GM21529 (cell line): ENCODE data around the gene C9orf72.
"Not testable (repeated sequence)": the region's sequence is repeated elsewhere in the genome, so short reads cannot be mapped to it uniquely, and the experiment has no call there.

Source experiments
- ATAC-seq: cut with Tn5 transposase; IDR thresholded peaks from one replicate; pipeline ENCODE4 v1.9.1; 2021; ENCODE audit not compliant: unreplicated experiment

C9orf72 gene

DNA sequence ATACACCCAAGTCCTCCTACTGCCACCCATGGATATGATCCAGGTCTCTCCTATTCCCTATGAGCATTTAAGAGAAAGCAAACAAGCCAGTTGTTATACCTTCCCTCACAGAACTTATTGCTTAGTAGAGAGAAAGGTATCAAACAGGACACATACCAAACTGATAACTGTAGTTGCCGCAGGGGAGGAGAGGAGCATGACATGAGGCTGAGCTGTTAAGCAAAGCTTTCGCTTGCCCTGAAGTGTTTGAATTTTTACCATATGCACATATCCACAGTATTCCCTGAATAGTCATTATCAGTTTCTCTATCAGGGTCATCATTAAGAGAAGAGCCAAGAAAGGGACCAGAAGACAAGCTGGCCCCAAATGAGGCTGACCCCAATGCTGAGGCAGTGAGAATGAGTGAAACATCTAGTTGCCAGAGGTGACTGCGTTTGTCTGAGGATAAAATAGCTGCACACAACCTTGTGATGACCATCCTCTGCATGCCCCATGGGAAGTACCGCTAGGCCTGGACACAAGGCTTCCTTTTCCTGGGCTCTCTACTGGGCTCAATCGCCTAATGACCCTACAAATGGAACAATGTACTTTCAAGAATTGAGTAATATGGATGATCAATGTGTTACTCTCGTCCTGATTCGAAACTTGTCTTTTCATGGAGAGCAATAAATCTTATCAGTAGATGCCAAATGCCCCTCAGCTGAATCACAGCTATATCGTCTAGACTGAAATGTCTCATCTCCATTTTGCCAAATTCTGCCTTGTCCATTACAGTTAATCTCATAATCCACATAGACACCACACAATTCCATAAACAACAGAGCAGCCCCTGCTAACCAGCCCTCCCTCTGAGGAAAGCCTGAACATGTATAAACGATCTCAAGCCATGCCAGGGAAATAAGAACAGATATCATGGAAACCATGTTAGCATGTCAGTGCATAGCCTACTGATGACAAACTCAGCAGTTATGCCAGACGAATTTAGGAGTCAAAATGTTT lies 53.5 kb downstream of the C9orf72 start:
- ATAC-seq: no peak

DNA sequence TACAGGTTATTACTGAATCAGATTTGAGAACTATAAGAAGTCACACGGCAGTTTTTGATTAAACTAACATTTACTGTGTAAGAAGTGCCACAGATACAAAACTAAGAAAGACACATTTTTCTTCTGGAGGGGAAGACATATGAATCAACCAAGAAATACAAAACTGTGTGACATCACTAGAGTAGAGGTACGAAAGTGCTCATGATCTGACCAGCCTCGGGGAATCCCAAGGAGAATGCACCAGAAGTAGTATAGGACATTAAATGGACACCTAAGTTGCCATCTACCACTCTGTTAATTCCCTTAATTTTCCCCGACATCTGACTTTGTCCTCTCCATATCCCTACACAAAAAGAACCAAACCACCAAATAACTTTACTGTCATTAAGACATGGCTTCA lies 54.5 kb downstream of the C9orf72 start:
- no peak for ATAC-seq

GRCh38 chr9:27518006-27518405 lies 55.3 kb downstream of the C9orf72 start:
- no peak for ATAC-seq

DNA sequence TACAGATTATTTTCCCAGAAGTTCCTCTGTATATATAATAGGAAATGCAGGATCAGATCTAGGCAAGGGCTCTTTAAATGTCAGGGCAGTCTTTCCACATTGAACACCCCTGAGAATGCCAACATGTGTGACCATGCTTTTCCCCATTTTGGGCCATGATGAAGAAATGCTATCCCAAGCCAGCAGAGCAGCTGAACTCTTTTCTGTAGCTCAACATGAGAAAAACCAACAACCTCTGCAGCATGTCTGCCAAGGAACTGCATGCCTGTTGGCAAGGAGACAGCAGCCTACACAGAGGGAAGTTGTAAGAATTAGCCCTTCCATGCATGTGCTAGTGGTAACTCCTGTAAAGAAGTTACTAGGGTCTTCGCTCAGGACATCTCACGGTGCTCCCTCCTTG lies 58.7 kb downstream of the C9orf72 start:
- ATAC-seq: no peak

- no peak for ATAC-seq
Observed at GRCh38 chr9:27511771-27512170, 61.5 kb downstream of the C9orf72 start.

- ATAC-seq: no peak
Observed at GRCh38 chr9:27510780-27511179, 62.5 kb downstream of the C9orf72 start.

DNA sequence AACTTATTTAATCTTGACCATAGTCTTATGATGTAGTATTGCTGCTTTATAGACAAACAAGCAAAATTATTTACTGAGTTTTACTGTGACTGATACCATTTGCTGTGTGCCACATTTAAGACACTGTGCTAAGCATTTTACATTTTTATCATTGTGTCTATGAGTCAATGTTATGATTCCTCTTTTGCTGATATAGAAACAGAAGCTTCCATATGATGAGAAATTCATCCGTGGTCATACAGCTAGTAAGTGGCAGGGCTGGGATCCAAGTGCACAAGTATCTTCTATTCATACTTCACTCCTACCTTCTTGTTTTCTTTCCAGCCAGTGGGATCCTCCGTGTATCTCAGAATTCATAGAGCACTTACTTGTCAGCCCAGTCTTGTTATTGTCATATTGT lies 66.3 kb downstream of the C9orf72 start:
- no peak for ATAC-seq

DNA sequence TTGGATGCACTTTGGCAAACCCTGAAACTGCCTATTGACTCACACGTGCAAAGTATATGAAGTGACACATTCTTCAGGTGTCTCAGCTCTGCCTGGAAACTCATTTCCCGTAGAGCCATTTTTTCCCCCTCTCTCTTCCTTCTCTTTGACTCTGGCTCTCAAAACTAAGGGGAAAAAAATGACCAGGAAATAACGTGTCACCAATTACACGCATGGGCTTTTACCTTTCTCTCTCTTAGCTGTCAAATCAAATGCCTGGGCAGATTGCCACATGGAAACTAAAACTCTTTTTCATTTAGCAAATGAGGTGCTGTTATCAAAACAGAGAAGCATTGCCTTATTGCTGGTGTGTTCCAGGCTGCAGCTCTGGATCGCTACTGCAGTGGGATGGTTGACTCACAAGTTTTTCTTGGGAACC lies 67.5 kb downstream of the C9orf72 start:
- no peak for ATAC-seq

DNA sequence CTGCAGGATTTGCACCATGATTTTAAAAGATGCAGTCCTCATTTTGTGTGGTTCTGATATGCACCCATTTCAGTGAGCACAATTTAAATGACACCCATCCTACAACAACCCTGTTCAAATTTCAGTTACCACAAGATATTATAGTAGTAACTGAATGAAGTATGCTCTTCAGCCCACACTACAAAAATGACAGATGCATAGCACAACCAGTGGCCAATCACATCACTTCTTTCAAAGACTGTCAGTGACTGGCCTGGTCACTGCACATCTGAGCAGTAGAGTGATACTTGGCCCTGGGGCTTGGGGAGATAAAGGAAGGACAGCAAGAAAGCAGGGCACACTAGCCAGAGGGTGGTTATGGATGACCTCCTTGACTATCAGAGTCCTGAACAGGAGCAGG lies 69.0 kb downstream of the C9orf72 start:
- no peak for ATAC-seq

DNA sequence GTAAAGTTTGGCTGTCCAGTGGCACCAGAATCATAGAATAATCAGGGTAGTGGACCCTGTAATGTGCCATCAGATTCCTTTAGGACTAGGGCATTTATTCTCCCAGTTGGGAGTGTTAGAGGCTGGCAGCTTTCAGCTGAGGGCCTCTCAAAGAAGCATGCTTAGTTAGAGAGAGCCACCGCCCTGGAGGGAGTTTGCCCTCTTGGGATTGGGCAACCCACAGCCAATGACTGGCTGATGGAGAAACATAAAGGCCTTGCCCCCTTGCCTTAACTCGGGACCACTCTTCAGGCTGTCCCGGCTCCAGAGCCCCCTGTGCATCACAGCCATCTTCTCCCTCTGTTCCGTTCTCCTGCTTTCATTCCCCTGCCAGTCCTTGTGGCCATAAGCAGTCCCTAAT lies 69.7 kb downstream of the C9orf72 start:
- no peak for ATAC-seq

GRCh38 chr9:27500902-27501301 lies 72.4 kb downstream of the C9orf72 start:
- not testable (repeated sequence) for ATAC-seq

DNA sequence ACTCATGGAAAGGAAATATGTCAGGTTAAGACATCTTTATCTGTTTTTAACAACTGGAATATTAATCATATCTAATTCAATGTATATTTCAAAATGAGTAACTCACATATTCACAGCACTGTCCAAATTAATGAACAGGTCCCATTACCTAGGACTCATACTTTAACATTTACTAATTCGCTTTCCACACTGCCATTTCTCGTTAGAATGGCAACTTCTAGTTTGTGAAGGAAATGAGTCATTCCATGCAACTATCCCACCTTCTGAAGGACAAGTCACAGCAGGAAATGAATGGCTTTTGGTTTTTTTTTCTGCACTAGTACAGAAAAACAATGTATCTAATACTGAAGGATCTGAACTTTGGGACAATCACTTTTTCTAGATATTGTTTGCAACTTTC lies 73.8 kb downstream of the C9orf72 start:
- no peak for ATAC-seq

GRCh38 chr9:27497883-27498417 lies 75.3 kb downstream of the C9orf72 start:
- no peak for ATAC-seq
